GM19035 (cell line): Measurements from ENCODE around the gene STK32C.

Experiments used
- ATAC-seq: cut with Tn5 transposase; IDR thresholded peaks from one replicate; pipeline ENCODE4 v1.9.1; 2021; ENCODE audit not compliant: unreplicated experiment

STK32C gene

GRCh38 chr10:132189016-132189415 lies 118.7 kb downstream of the STK32C start:
- ATAC-seq, result no peak

DNA sequence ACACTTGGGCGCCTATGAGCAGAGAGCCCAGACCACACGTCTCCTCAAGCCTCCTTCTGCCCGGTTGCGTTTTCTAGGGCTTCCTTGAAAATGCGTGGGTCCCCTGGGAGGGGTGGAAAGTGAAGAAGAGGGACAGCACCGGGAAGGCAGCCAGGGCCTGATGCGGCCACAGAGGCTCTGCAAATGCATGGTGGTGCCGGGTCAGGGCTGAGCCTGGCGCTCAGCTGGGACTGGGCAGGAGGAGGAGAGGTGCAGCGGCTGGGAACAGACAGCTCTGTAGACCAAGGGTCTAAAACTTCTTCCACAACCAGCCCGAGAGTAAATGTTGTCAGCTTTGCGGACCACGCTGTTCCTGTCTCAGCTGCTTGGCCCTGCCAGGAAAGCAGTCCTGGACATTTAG lies 119.4 kb downstream of the STK32C start:
- no peak for ATAC-seq

DNA sequence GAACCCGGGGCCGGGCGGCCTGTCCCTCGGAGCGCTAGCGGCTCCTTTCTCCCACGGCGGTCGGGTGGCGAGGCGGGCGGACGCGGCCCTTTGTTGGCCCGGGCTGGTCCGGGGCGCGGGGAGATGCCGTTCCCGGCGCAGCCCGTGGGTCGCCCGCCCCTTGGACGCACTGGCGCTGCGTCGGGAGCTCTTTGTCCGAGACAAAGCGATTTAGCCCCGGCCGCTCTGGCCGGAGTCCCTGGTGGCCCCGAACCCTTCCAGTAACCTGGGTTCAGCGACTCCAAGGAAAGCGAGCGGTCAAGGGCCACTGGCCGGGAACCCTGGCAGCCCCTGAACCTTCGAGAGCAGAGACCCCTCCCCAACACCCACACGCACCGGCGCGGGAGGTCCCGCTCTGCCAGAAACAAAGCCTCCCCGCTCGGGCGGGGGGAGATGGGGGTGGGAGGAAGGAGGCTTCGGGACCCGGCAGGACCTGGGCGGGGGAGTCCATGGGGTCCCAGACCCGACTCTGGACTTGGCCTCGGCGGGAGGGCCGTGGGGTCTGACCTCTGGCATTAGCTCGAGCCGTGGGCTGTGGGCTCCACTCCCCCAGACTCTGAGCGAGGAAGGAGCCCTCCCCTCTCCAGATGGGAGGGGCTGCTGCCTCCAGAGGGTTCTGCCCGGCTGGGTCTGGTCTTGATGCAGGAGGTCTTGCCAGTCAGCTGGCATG lies 120.2 kb downstream of the STK32C start:
- ATAC-seq, result no peak

DNA sequence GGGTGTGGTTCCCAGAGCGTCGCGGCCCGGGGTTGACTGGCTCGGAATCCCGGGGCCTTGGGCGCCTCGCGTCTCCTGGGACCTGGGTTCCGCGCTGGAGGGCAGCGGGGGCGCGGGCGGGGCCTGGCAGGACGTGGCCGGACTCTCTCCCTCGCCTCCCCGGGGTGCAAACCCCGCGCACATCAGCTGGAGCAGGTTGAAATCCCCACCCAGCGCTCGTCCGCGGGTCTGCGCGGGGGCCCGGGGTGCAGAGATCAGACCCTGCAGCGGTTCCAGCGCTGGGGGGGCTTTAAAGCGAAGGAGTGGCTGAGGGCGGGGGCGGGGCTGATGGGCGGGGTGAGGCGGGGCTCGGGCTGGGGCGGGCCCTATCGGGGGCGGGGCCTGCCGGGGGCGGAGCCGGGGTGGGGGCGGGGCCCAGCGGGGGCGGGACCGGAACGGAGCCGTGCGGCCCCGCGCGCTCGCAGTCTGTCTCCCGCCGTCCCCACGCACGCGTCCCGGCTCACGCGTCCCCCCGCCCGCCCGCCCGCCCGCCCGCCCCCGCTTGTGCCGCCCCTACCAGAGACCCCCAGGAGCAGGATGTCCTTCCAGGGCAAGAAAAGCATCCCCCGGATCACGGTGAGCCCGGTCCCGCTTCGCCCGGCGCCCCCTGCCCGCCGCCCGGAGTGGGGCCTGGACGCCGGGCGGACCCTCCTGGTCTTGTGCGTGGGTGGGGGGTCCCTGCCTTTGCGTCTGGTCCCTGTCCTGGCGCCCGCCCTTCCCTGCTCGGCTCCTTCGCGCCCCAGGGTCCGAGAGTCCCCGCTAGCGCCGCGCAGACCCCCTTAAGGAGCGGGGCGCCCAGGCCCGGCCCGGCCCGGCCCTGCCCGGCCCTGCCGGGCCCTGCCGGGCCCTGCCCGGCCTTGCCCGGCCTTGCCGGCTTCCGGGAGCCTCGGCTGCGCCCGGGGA lies 121.0 kb downstream of the STK32C start, which contains the start of gene DPYSL4:
Gene DPYSL4 (plus strand): TSS at position 461 of the 942 bp plus-strand sequence. CDS start 116 bp downstream, at position 577.
- ATAC-seq, result no peak

GRCh38 chr10:132185601-132186487 lies 121.9 kb downstream of the STK32C start:
- ATAC-seq, result no peak

GRCh38 chr10:132184816-132185593 lies 122.7 kb downstream of the STK32C start:
- ATAC-seq, result no peak

DNA sequence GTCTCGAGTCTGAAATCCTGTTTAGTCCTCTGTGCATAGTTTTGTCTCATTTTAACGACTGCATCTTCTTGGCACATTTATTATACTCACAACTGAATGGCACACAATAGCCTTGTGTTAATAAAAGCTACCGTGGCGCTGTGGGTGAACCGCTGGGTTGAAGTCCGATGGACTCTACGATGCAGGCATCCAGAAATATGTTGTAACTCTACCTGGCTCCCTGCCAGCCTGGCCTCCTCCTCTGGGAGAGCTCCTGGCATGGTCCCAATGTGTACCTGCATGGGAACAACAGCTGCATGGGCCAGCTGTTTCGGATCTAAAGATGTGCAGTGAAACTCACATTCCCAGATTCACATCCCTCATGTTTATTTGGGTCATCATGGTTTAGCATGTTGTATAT lies 124.7 kb downstream of the STK32C start:
- ATAC-seq, result no peak

- ATAC-seq, result no peak
These were observed 125.2 kb downstream of the STK32C start for GRCh38 chr10:132182591-132182990.

DNA sequence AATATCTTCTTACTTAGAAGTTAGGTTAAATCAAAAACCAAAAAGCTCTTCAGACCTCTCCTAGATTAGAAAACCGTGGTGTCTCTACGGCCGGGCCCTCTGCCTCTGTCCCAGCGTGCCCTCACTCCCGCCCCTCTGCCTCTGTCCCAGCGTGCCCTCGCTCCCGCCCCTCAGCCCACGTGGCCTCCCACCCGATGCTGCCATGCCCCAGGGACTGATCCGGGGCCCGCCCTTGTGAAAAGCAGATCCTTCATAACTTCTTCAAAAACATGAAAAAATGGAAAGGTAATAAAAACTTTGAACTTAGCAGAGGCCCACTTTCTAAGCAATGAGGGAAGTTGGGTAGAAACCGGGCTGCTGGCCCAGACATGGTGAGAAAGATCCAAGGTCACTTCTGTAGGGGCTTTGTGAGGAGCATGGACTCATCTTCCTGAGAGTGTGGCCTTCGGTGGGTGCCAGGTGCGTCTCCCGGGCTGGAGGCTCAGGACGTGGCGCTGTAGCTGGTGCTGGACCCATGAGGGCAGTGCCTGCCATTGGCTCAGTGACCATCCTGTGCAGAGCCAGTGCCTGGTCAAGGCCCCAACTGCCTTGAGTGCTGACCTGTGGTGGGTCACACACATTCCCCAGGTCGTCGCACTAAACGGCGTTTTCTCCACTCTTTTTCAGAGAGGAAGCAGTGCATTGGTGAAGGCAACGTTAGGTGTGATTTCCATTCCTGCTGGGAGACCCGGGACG lies 125.9 kb downstream of the STK32C start:
- ATAC-seq, result no peak

DNA sequence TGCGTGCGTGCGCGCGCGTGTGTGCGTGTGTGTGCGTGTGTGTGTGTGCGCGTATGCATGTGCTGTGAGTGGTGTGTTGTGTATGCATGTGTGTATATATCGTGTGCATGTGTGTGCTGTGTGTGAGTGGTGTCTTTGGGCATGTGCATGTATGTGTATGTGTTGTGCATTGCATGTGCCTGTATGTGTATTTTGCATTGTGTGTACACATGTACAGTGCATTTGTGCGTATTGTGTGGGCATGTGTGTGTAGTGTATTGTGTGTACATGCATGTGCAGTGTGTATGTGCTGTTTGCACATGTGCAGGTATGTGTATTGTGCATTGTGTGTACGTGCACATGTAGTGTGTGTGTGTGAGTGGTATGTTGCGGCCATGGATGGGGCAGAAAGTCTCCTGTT lies 127.0 kb downstream of the STK32C start:
- no peak for ATAC-seq

DNA sequence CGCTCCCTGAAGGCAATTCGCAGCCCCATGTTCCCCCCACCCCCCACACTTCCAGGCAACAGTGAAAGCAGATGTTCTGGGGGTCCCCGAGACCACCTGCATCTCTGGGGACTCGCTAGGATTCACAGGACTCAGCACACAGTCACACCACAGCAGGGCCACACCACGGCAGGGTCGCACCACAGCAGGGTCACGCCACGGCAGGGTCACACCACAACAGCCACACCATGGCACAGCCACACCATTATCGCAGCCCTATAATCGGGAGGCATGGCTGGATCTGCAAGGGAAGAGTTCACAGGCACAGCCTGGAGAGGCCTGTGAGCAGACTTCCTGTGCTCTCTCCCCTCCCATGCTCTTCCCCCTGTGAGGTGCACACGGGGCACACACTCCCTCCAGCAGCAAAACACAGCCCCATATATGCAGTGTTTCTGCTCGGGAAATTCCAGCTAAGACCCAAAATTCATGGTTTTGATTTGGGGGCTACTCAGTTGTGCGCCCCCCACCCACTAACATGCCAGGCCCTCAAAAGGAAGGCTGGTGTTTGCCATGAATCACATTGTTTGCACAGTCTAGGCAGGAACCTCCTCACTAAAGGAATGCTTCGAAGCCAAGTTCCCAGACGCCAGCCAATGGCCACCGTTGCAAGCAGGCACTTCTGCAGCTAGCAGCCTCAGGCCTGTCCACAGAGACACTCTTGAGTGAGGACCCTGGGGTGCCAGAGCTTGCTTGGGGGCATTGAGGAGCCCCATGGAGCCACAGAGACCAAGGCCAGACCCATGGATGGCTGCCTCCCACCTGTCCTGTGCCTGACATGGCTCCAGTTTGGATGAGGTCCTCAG lies 128.0 kb downstream of the STK32C start:
- ATAC-seq, result no peak

DNA sequence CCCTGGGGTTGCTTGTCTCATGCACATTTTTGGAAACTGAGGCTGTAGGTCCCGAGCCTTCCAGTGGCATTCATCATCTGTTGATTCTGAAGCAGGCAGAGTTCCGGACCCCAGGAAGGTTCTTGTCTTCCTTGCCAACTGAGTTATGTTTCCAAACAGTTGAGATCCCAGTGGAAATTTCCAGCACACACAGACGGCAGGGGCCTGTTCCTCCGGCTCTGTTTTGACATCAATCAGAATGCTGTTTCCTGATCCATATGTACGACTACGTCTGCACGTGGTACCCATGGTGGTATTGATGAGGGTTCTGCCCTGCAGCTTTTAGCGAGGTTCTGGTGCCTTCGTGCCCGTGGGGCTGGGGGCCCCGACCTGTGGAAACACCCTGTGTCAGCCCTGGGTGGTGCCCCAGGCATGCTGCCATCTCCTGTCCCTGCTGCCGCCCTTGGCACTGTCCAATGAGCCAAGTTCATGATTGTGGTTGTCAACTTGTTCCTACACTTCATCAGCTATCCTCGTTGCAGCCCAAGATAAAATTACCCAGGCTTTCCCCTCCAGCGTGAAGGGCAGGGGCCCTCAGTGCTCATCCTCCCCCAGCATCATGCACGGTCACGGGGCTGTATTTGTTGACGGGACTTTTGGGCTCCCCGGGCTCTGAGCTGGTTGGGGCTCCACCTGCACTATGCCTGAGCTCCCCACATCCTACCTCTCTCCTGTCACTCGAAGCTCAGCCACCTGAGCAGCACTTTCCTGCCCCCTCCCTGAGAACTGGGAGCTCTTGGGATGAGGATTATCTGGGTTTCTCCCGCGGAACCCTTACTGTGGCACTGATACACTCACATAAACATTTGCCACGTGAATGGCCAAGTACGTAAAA lies 128.8 kb downstream of the STK32C start:
- no peak for ATAC-seq

DNA sequence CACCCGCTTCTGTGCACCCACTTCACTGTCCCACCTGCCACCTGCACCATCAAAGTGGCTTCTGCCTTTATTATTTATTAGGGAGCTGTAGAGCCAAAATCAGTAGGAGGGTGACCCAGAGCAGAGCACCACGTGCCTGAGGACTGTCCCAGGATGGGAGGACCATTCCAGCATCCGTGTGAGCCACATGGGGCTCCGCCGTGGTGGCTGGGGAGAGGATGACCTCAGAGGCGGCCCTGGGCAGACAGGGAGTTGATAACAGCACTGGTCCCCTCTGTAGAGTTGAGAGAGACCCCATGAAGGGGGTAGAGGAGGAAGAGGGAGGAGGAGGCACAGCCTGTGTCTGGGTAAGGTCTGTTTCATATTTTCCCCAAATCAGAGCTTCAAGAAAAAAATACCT lies 129.7 kb downstream of the STK32C start:
- ATAC-seq, result no peak

DNA sequence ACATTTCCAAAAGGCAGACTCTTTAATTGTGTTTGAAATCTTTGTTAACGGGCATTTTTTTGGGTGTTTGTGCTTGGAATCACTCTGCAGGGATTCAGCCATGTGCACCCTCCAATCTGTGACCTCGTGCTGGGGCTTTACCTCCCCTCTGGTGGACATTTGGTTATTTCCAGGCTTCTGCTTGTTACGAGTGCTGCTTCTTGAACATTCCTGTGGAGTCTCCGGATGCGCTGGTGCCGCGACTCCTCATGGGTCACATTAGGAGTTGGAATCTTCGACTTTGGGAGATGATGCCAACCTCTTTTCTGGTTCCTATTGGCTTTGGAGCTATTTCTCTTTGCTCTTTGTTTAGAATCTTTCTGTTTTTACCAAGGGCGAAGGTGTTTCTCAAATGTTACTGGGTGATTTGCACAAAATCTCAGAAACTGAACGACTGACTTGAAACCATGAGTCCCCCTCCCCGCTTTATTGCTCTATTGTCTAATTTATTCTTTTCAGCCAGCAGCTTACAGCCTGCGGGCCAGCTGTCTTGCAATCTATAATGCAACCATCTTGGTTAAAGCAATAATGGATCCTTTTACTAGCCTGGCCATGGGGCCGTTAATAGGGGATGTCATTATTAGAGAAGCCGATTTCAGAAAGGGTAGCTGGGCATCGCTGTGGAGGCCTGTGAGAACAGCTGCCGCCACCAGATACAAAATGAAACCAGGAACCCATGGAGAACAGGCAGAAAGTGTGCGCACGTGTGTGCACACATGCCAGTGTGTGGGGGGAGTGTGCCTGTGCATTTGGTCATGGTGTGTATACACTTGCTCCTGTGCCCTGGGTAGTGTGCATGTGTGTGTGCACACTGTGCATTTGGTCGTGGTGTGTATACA lies 130.9 kb downstream of the STK32C start:
- no peak for ATAC-seq

DNA sequence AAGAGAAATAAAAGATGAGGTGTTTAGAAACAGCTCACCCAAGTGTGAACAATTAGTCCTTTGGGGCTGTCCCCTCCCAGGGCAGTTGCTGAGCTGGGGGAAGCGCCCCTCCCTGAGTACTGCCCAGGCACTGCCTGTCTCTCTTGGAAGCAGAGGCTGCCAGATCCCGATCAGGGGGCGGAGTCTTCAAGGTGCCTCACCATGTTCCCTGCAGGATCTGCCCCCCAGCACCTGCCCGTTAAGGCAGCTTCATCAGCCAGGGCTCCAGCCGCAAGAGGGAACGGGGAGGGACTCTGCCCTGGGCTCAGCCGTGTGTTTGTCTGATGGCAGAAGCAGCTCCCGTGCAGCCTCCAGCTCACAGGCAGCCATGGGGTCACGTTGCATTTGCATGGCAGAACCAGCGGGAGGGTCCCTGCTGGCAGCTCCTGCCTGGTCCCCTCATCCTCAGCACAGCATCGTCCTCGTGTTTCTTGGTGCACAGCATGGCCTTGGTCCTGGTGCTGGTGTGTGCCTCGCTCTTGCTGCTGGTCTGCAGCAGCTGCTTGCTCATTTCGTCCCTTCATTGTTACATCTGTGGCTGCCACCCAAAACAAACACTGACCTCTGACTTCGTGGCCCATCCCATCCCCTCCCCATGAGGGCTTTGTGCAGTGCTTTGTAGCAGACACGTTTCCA lies 131.7 kb downstream of the STK32C start:
- no peak for ATAC-seq

DNA sequence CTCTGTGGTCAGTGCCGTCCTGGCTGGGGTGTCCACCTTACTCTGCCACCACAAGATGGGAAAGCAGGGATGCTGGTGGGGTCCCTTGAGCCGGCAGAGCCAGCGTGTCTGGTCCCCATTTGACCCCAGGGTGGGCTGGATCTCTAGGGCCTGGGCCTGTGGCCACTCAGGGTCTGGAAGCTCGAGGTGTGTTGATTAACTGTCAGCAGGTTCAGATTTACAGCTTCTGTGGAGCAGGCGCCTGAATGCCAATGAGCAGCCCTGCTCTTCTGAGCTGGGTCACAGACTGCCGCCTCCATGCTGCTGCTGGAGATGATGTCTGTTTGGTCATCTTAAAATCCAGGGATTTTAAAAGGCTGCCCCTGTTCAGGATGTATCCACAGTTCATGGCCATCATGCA lies 132.3 kb downstream of the STK32C start:
- ATAC-seq, result no peak
